ENCODE measurements around the gene CA5B.
A peak's percentile ranks its signal among the peaks of the same experiment; 100 is the strongest.
"Not testable (repeated sequence)": the region's sequence is repeated elsewhere in the genome, so short reads cannot be mapped to it uniquely, and the experiment has no call there.

The CA5B gene

DNA sequence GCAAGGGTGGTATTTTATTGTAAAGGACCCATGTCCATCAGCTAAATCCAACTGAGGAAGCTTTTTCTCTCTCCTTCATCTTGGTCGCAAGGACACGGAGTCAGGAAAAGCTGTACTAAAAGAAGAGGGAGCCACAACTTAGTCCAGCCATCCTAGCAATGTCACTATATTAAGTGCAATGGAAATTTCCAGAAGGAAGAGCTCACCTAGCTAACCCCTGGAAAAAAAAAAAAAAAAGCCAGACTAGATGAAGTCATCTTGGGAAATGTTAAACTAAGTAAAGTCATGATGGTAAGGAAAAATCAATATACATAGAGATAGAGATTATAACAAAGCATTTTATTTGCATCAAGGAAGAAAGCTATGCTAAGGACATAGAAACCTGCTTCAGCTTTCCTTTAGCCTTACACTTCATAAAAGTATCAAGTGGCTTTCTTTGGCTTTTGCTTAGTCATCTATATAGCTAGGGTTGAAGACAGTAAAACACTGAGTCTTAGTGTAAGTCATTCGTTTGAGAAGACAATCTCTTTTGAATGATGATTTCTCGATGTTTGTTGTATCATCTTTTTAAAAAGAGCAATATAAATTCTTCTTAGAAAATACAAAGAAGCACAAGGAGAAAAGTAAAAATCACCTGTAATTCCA lies 18.6 kb upstream of the CA5B start:
- no peaks in the 10 kb centered on the region for H3K36me3 ChIP-seq
- no peak overlapping the region for H3K9ac ChIP-seq
- no peaks in the 10 kb centered on the region for H3K9me3 ChIP-seq
- no peaks in the 10 kb centered on the region for H3K4me1 ChIP-seq
- no peak overlapping the region for H3K27ac ChIP-seq
- peaks cover 12% of the 10 kb centered on the region; the same call in 1 of the 2 replicates for H4K20me1 ChIP-seq
- no peak overlapping the region for H3K4me3 ChIP-seq
- no peak overlapping the region for H3K4me2 ChIP-seq
- TF ChIP-seq Cebpa-rat (IDR thresholded peaks at IDR 0.05) = no peak
- peaks cover 9% of the 10 kb centered on the region; the same call in 1 of the 2 replicates for H3K27me3 ChIP-seq

DNA sequence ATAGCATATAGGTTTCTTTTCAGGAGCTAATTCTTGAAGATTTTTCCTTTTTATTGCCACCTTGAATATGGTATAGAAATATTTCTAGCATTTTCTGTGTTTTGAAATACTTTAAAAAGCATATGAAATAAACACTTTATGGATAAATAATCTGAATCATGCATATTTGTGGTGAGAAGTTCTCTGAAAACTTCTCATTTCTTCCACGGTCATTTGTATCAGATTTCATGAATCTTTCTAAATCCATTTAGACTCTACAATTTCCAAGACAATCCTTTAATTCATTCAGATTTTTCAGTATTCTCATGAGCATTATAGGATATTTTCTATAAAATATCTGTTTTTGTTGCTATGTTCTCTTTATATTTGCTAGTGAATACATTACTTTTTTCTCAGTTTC lies 16.2 kb upstream of the CA5B start:
- TF ChIP-seq Cebpa-rat (IDR thresholded peaks at IDR 0.05) = no peak
- H3K4me3 ChIP-seq = no peak overlapping the region

DNA sequence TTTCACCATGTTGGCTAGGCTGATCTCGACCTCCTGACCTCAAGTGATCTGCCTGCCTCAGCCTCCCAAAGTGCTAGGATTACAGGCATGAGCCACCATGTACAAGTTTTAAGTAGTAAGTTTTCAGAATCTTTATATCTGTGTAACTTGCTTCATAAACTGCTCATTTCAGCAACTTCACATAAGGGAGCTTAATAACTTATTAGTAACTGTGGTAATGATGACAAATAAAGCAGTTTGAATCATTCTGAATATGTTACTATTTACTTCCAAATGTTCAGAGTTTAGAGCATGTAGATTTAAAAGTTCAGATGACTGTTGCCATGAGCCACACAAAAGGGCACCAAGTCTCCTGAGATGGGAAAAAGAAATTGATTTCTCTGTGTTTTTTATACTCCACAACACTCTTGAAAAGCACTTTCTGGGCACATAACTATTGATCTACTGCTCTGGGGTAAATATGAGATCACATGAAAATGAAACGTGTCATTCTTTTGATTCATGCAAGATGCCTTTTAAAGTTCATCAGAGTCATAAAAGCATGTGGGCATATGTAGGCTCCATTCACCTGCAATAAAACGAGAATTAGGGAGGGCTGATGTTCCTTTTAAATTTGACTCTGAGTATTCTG lies 14.1 kb upstream of the CA5B start:
- Histone ChIP-seq H3K27me3 (no peaks in the 10 kb centered on the region), H3K4me3 (no peak overlapping the region), H3K4me2 (no peak overlapping the region), H3K27ac (no peak overlapping the region), H3K4me1 (no peaks in the 10 kb centered on the region), H3K9me3 (no peaks in the 10 kb centered on the region), H3K9ac (no peak overlapping the region), H4K20me1 (peaks cover 11% of the 10 kb centered on the region; the same call in 1 of the 2 replicates), H3K36me3 (no peaks in the 10 kb centered on the region)
- TF ChIP-seq Cebpa-rat (IDR thresholded peaks at IDR 0.05) = no peak

More for the DNA sequence above, 16.2 kb upstream of the CA5B start:
- 0 out of 2 replicates have a peak, but pooled peaks cover 4% of the 10 kb centered on the region for H3K27me3 ChIP-seq
- no peaks in the 10 kb centered on the region for H3K4me1 ChIP-seq
- H3K9ac ChIP-seq = no peak overlapping the region
- no peak overlapping the region for H3K27ac ChIP-seq
- H3K4me2 ChIP-seq = no peak overlapping the region
- peaks cover 16% of the 10 kb centered on the region; the same call in 1 of the 2 replicates for H4K20me1 ChIP-seq
- H3K36me3 ChIP-seq = no peaks in the 10 kb centered on the region
- H3K9me3 ChIP-seq = no peaks in the 10 kb centered on the region

DNA sequence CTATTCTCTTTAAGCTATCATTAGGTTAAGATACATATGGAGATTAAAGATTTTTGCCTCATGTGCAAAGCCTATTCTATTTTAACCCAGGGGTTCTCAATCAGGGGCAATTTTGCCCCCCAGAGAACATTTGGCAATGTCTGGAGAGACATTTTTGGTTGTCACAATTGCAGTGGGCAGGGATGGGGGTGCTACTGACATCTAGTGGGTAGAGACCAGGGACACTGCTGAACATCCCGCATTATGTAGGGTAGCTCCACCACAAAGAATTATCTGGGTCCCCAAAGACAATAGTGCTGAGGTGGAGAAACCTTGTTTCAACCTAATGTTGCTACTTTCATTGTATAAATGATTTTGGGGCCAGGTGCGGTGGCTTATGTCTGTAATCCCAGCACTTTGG lies 13.2 kb upstream of the CA5B start:
- Histone ChIP-seq H3K4me1 (no peaks in the 10 kb centered on the region), H3K27ac (no peak overlapping the region), H3K9ac (no peak overlapping the region), H3K36me3 (no peaks in the 10 kb centered on the region), H3K27me3 (no peaks in the 10 kb centered on the region), H3K4me2 (no peak overlapping the region), H3K4me3 (no peak overlapping the region), H3K9me3 (0 out of 2 replicates have a peak, but pooled peaks cover 3% of the 10 kb centered on the region), H4K20me1 (peaks cover 7% of the 10 kb centered on the region; the same call in 1 of the 2 replicates)
- no peak for TF ChIP-seq Cebpa-rat (IDR thresholded peaks at IDR 0.05)

DNA sequence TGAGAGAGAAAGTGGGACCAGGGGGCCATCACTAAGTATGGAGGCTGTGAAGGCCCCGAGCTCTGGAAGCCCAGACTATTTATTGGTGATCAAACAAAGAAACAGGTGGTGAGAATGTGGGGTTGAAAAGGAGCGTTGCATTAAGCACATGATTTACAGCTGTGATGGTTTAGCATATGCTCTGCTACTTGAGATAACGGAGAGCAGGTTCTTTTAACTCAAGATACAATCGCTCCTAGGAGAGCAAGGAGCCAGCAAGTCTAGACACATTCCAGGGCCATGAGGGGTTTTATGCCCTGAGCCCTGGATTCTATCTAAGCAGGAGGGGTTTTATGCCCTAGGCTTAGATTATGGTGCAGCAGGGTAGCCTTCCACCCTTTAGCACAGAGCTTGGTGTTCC lies 6.7 kb upstream of the CA5B start:
- H3K9me3 ChIP-seq = peaks cover 23% of the 10 kb centered on the region
- H3K36me3 ChIP-seq, H3K27ac ChIP-seq, H3K4me2 ChIP-seq, H3K4me1 ChIP-seq, H4K20me1 ChIP-seq, H3K4me3 ChIP-seq, H3K27me3 ChIP-seq, H3K9ac ChIP-seq: not testable (repeated sequence)

DNA sequence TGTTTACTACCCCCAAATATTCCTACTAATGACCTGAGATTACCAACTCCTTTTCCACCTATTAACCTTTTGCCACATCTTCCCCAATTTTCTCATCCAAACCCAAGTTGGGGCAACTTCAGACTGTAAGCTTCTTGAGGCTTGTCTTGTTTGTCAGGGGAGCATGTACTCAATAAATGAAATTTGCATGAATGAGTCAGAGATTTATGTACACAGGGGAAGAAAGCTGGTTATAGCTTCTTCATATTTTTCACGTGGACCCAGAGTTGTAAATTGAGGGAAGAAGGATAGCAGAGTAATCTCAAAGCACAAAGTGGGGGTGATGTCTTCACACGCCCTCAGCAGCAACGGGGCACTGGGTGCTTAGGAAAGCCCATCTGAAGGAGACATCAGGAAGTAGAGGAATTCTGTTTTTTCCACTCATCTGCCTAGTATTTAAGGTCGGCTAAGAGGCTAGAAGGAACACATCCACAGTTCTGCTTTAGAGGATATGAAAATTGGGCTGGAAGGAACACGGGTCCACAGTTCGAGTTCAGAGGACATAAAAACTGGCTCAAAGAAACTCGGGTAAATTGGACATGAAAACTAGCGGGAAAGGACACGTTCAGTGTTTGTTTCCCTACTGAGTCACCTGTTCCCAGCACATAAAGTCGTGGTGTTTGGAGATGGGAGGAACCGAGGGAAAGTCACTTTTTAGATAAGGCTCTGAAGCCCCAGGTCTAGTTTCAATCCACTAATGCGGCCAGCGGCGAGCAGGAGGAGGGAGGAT lies 696 bp upstream of the CA5B start:
- Histone ChIP-seq H3K27me3 (peaks cover 21% of the 10 kb centered on the region), H3K9me3 (no peaks in the 10 kb centered on the region), H4K20me1 (peaks cover 32% of the 10 kb centered on the region), H3K36me3 (no peaks in the 10 kb centered on the region), H3K4me2 (peak overlapping the region; percentile 85), H3K9ac (no peak overlapping the region), H3K4me3 (peak overlapping the region; percentile 67), H3K27ac (no peak overlapping the region), H3K4me1 (peaks cover 8% of the 10 kb centered on the region; the same call in 1 of the 2 replicates)
- no peak for TF ChIP-seq Cebpa-rat (IDR thresholded peaks at IDR 0.05)

DNA sequence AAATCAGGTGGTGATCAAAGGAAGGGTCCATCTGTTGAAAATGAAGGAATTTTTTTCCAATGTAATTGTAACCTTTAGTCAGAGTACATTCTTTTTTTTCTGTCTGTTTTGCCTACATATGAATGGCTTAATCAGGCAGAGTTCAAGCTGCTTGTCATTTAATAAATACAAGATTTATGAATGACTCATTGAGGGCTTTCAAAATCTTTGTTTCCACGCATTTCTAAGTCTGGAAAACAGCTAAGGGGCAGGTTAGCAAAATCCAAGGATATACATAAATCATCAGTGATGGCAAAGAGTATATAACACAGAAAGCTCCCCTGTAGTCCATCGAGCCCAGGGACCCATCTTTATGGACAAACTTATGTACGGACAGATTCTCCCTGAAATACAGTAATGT lies 1.8 kb downstream of the CA5B start:
- H3K4me3 ChIP-seq = no peak overlapping the region
- no peaks in the 10 kb centered on the region for H3K9me3 ChIP-seq
- H3K27ac ChIP-seq = no peak overlapping the region
- peaks cover 21% of the 10 kb centered on the region for H3K27me3 ChIP-seq
- H3K4me1 ChIP-seq = peaks cover 8% of the 10 kb centered on the region; the same call in 1 of the 2 replicates
- no peaks in the 10 kb centered on the region for H3K36me3 ChIP-seq
- no peak for TF ChIP-seq Cebpa-rat (IDR thresholded peaks at IDR 0.05)
- no peak overlapping the region for H3K4me2 ChIP-seq
- no peak overlapping the region for H3K9ac ChIP-seq
- H4K20me1 ChIP-seq = peaks cover 32% of the 10 kb centered on the region

DNA sequence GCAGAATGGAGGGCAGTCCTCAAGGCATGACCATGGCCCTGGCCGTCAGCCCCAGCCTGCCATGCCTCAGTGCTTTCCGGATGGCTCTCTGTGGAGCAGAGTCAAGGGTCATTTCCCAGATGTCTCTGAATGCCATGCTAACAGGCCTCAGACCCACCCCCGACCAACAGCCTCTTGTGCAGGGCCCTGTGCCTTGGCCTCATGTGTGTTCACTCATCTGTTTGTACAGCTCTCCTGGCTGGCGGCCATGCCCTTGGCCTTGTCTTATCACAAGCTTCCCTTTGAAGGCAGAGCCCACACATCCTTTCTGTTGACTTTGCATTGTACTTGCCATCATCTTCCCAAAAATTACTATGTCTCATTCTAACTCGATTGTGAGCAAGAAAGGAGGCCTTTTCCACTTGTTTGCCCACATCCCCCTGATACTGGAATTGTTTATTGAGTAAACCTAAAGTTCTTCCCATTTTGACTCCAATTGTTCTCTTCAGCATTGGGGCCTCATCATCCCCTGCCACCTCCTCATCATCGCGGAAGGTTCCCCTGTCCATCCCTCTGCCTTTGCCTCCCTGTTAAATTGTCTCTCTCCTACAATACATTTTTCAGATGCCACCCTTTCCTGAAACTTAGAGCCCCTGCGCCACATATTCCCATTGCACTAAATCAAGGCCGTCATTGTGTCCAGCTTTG lies 6.3 kb downstream of the CA5B start:
- Histone ChIP-seq H3K27ac (no peak overlapping the region), H4K20me1 (peaks cover 13% of the 10 kb centered on the region), H3K4me1 (peaks cover 5% of the 10 kb centered on the region; the same call in 1 of the 2 replicates), H3K27me3 (peaks cover 4% of the 10 kb centered on the region; the same call in 1 of the 2 replicates), H3K36me3 (no peaks in the 10 kb centered on the region), H3K4me3 (no peak overlapping the region), H3K9ac (no peak overlapping the region), H3K4me2 (no peak overlapping the region), H3K9me3 (no peaks in the 10 kb centered on the region)
- TF ChIP-seq Cebpa-rat (IDR thresholded peaks at IDR 0.05) = no peak

DNA sequence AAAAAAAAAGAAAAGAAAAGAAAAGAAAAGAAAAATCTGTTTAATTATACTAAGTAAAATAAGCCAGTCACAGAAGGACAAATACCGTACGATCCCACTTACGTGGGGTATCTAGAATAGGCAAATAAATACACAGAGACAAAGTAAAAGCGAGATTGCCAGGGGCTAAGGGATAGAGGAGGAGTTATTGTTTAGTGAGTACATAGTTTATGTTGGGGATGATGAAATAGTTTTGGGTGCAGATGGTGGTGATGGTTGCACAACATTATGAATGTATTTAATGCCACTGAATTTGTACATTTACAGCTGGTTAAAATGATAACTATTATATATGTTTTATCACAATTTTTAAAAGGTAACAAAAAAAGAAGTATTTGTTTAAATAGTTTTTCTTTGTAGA lies 7.1 kb downstream of the CA5B start:
- no peaks in the 10 kb centered on the region for H3K27me3 ChIP-seq
- peaks cover 14% of the 10 kb centered on the region for H3K4me1 ChIP-seq
- no peak overlapping the region for H3K9ac ChIP-seq
- peaks cover 4% of the 10 kb centered on the region; the same call in 1 of the 2 replicates for H4K20me1 ChIP-seq
- H3K4me3 ChIP-seq = no peak overlapping the region
- H3K9me3 ChIP-seq = no peaks in the 10 kb centered on the region
- no peak; the same call in 1 of the 2 replicates for TF ChIP-seq Cebpa-rat (IDR thresholded peaks at IDR 0.05)
- no peak overlapping the region for H3K4me2 ChIP-seq
- H3K36me3 ChIP-seq = no peaks in the 10 kb centered on the region
- H3K27ac ChIP-seq = no peak overlapping the region

DNA sequence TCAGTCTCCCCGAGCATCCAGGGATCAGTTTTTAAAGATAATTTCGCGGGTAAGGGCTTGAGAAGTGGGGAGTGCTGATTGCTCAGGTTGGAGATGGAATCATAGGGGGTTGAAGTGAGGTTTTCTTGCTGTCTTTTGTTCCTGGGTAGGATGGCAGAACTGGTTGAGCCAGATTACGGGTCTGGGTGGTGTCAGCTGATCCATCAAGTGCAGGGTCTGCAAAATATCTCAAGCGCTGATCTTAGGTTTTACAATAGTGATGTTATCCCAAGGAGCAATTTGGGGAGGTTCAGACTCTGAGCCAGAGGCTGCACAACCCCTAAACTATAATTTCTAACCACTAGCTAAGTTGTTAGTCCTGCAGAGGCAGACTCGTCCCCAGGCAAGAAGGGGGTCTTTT lies 8.6 kb downstream of the CA5B start:
- H4K20me1 ChIP-seq, H3K9me3 ChIP-seq, H3K36me3 ChIP-seq, H3K27me3 ChIP-seq, H3K27ac ChIP-seq, H3K4me2 ChIP-seq, H3K4me3 ChIP-seq, H3K9ac ChIP-seq: not testable (repeated sequence)
- H3K4me1 ChIP-seq = peaks cover 27% of the 10 kb centered on the region

Measured in BLaER1 (cell line).